Measurements from ENCODE around the gene PTPN14.
"Not testable (repeated sequence)": the region's sequence is repeated elsewhere in the genome, so short reads cannot be mapped to it uniquely, and the experiment has no call there.

Gene PTPN14

DNA sequence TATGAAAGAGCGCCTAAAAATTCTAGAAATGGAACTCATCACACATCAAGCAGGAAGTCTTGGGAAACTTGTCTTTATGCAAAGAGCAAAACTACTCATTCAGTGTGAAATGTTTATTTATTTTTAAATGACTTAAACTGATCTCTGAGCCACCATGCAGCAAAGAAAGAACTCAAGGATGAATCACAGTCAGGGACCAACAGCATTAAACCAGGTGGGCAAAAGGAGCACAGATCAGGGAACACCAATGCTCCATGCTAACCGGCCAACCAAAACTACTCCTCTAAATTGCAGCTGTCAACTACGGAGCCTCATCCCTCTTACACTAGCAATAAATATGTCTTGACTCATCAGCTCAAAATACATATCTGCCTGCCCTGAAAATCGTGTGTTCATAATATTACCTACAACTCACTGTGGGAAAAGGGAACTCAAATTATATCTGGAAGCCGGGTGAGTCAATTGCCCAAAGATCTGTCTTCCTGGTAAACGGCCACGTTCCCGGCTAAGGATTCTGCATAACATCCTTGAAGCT, 129.2 kb downstream of the PTPN14 start:
- no peak for DNase-seq

DNA sequence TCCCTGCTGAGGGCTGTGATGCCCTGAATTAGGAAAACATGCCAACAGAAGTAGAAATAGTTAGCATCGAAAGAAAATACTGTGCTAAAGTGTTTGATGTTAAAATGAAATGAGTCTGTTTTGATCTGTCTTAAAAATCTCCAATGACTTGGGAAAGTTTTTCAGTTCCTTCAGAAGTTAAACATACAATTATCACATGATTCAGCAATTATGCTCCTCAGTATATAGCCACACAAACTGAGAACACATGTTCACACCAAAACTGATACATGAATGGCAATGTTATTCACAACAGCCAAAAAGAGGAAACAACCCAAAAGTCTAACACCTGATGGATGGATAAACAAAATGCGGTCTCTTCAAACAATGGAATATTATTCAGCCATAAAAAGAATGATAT, 130.6 kb downstream of the PTPN14 start:
- DNase-seq: no peak

DNA sequence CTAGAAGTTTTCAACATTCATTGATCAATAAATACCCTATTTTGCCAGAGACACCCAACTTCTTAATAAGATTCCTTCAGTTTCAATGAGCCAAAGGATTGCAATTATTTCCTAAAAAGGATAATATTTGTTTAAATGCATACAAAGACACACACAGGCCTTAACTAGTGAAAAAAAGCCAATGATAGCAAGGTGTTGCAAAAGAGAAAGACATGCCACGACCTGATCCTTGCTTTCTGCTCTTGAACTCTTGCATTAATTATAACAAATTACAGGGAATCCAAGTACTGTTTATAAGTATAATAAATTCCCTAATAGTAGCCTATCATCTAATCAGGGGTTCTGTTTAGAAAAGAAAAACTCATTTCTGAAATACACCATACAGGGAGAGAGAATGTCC, 131.1 kb downstream of the PTPN14 start:
- DNase-seq: no peak

GRCh38 chr1:214419650-214420049, 131.8 kb downstream of the PTPN14 start:
- DNase-seq: no peak

DNA sequence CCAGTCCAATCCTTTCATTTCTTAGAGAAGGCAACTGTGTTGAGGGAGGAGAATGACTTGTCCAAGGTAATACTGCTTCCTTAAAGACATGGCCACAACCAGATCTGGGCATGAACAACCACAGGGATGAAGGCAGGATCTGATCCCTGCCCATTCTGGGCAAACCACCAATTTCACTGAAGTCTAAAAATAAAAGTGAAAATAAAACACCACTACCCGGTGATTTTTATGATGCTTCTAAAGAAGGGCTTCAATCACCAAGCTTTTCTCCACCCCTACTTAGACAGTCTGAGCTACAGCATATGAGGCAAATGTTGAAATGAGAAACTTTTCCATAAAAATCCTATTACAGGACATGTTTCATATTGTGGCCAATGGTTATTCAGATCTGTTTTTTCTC, 133.0 kb downstream of the PTPN14 start:
- no peak for DNase-seq

DNA sequence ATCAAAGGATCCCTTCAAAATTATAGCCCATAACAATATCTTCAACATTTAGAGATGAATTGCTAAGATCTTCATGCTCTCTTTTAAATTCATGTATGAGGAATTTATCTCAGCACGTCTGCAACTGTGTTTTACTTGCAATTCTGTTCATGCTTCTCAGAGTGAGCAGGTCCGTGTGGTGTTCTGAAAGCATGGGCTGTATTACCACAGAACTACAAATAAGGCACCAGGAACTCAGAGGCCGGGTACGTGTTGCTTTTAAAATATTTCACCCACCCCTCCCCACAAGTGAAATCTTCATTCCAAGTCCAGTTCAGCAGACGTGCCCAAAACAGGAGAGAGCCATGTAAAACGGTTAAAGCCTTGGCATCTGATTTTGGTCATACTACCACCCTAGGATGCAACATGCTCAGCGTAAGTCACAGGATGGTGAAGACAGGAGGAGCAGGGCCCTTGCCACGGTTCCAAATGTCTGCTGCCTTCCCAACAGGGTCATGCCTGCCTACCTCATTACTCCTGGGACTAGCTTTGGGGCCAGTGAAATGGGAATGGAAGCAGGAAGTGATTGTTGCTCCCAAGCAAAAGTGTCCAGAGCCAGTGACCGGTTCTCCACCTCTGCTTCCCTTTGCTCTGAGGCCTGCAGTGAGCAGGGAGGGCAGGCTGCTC, 133.7 kb downstream of the PTPN14 start:
- DNase-seq: no peak

DNA sequence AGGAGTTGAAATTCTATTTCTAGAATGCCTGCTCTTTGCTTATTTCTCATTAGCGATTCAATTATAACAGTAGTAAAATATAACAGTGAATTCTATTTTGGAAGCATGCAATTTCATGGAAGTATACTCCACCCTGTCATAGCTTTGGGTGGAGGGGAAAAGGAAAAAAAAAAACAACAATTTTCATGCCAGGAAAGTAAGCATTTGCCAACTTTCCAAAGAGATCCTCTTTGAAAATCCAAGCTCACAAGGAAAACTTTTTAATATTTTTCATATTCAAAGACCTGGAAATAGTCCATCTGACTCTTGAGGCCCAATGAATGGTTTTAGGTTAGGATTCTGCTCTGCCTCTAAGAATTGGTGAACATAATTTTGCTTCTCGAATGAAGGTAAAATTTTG, 134.5 kb downstream of the PTPN14 start:
- no peak for DNase-seq

- no peak for DNase-seq
Measured at GRCh38 chr1:214416417-214416816, 135.0 kb downstream of the PTPN14 start.

DNA sequence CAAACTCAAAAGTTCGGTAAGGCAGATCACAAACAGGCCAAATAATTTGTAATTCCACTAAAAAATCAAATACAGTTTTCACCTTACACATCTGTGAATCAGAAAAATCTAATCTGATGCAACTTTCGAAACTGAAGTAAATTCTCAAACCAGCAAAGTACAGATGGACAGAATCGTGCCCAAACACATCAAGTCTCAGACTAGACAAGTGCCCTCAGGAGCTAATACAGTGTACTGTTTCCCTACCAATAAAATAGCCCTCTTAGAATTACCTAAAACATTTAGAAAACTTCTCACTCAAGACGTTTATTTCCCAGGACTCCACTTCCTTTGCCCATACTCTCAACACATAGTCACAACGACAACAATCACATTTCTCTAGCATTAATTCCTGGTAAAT, 136.3 kb downstream of the PTPN14 start:
- DNase-seq: no peak

- DNase-seq: no peak
Measured at GRCh38 chr1:214414691-214415090, 136.7 kb downstream of the PTPN14 start.

GRCh38 chr1:214413315-214413714, 138.1 kb downstream of the PTPN14 start:
- DNase-seq: no peak

DNA sequence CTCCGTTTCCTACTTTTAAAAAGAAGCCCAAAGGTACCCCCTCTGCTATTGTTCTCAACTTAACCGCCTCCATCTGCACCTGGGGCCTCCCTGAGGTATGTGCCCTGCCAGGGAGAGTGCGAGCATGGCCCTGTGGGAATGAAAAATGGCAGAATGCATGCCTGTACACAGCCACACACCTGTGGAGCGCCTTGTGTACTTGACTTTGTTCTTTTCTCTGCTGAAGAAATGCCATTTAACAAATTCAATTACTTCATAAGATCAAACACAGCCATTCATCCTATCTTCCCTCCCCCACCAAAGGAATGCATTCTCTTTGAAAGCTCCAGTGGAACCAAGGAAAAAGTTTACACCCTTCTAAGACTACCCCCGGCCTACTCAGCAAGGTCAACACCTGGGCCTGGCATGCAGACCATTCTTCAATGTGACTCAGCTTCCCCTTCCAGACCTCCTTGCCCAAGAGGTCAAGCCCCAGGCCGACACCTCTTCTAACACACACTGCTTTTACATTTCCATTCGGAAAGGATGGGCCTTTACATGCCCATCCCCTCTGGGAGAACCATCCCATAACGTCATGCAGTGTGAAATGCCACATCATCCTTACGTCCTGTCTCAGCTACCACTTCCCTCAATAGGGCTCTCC, 146.7 kb downstream of the PTPN14 start:
- DNase-seq: no peak

DNA sequence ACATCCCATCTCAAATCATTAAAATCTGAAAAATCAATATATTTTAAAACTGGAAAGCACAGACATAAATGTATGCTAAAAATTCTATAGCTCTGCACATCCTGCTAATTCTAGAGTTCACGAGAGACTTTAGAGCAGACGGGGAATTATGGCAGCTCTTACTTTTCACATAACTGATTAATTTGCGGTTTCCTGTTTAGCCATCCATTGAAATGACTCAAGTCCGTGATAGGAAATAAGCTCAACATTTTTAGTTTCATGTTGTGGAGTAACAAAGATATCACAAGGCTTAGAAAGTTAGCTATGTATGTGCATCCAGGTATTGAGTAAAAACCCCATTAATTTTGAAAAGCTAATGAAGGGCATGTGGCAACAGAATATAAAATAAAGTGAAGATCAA, 147.2 kb downstream of the PTPN14 start:
- DNase-seq: no peak

DNA sequence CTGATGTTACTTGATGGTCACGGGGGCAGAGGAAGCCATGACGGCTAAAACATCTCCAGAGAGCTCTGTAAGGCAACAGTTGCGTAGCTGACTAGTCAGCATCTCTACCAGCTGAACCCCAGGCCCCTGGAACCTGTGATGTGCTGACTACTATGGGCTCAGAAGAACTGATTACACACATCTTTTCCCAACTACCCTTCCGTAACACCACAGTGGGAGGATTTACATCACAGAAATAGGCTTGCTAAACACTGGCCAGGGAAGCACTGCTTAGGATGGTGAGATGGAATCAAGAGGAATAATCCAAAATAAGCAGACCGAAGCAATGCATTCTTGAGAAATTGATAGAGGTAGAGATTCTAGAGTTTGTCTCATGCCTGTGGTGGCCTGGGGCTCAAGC, 148.0 kb downstream of the PTPN14 start:
- DNase-seq: no peak

DNA sequence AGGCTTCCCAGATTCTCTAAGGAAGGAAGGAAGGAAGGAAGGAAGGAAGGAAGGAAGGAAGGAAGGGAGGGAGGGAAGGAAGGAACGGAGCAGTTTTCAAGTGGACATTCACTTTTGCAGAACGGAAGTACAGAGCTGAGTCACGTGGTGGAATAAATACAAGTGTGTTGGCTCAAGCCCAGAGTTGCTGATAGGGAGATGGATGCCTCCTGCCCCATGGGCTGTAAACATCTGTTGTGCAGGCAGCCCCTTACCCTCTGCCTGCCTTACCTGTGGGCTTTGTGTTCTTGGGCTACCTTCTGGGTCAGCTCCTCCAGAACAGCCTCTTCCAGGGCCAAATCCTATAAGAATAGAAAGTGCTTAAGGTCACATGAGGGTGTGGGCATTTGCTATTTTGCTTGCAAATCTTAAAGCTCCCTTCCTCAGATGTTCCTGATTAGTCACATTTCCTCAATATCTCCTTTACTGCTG, 148.8 kb downstream of the PTPN14 start:
- DNase-seq: no peak

DNA sequence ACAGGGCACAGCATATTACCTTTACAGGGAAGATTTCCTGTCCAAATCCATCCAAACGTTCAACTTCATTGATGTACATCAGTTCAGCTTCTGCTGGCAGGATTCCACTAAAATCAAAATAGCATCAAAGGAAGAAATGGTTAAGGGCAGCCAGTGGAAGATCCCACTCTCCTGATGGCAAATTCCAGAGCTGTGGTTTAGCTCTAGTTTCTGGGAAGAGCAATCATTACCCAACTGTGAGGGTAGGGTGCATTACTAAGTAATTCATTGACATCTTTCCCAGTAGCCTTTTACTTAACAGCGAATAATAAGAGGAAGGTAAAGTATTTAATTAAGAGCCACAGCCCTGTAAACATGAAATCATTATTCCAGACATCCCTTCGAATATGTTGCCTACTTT, 149.7 kb downstream of the PTPN14 start:
- DNase-seq: no peak

DNA sequence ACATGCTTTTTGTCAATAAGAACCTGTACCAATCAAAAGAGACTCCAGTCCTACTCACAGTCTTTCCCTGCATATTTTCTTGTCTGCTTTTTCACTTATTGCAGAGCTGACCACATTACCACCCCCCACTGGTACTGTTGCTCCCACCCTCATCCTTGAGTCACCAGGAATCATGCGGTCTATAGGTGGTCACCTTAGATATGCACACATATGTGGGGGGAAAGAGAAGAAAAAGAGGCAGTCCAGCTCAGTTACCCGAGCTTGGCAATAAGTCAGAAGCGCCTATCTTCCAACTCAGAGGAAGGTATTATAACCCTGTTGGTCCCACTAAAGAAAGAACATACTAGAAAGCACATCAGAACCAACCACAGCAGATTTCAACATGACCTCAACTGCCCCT, 151.3 kb downstream of the PTPN14 start:
- no peak for DNase-seq

GRCh38 chr1:214398490-214398889, 152.9 kb downstream of the PTPN14 start:
- no peak for DNase-seq

DNA sequence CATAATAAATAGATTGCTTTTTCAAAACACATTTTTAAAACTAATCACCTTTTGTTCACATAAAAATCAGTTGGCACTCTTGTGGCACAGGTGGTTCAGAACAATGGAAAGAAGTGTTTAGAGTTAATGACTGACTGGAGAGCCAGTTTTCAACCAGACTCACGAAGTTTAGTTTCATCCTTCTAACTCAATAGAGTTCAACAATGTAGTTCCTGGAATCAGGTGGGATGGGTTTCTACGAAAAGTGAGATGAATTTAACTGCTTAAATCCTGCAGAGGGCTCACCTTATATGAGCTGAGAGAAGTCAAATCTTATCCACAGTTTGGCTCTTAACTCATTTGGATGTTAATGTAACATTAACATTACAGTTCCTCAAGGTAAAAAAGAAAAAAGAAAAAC, 153.9 kb downstream of the PTPN14 start:
- DNase-seq: no peak

- no peak for DNase-seq
Measured at GRCh38 chr1:214396330-214396729, 155.1 kb downstream of the PTPN14 start.

DNA sequence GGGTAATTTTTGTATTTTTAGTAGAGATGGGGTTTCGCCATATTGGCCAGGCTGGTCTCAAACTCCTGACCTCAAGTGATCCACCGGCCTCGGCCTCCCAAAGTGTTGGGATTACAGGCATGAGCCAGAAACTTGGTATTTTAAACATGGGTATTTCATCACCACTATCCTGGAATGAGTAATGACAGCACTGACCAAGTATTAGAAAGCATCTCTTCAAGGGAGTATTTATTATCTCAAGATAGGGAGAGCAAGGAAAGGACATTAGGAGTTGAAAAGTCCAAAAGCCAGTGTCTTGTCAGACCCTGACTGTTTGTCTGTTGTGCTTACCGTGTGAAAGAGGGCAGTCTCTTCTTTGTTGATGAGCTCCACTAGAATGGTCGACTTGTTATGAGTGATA, 156.8 kb downstream of the PTPN14 start:
- DNase-seq: not testable (repeated sequence)

DNA sequence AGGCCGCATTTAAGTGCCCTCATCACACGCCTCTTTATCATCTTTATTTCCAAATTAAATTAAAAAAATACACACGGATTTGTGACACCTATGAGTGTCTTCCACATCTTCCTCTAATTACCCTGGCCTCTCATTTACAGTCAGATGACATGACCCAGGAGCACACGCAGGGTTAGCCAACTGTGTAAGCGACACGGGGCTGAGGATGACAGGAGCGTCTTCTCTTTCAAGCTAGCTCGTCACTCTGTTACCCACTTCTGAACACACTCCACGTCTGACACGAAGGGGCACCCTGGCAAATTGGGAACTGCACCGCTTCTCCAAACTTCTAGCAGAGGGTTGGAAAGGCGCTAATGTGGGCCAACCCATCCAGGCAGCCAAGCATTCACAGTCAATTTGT, 158.3 kb downstream of the PTPN14 start:
- DNase-seq: no peak

DNA sequence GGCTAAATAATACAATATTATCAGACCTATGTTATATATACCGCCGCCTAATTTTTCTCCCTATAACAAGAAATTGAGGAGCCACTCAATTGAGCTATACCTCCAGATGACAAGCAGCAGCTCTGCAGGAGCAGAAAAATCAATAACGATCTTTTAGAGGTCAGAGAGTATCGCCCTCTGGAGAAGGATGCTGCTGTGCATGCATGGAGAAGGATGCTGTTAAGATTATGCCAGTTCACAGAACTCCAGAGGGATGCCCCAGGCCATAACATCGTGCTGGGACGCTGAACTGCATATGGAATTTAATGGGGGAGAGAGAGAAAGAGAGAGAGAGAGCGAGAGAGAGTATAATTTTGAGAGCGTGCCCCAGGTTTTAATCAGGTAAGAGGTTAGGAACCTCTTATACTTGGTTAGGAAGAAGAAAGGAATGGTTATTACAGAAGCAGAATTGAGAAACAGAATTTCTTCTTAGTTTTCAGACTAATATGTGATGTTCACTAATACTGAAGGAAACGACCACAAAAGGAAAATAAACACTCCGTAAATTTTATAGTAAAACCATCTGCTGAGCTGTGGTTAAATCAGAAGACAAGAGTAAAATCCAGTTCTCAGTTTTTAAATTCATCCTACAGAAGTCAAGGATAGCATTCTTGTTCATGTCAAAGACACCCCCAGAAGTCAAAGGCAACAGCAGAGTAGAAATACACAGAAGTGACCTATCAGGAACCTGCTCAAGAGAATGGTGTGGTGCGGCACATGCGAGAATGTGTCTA, 159.3 kb downstream of the PTPN14 start:
- DNase-seq: no peak

GRCh38 chr1:214389734-214390133, 161.7 kb downstream of the PTPN14 start:
- DNase-seq: no peak

Data from inflammatory macrophage treated with lipopolysaccharide for 1 hour (primary cell).